Panc1 (cell line): ENCODE data around the gene JAZF1. TPM values are rescaled to one million over a fixed set of nuclear protein-coding genes. Genes with fewer than 3 reads are reported as not detected.

ENCODE experiments used
- ATAC-seq: fragments of 200-7000 bp; cut with Tn5 transposase; 2 replicates; pipeline ENCODE4 v1.9.1; 2020; ENCODE audit warnings: mild to moderate bottlenecking, moderate library complexity
- BruUV-seq: library from RNA; stranded (reverse); fragments of 400-500 nt; replicated peaks from 2 replicates; lab custom pipeline; 2021; lab: Mats Ljungman, UMichigan
- CTCF ChIA-PET: fragments of 300-600 bp; sonication (Branson Sonifier 250); formaldehyde crosslinking; loops from one replicate; lab custom pipeline; 2022; ENCODE audit warnings: antibody characterized with exemption; lab: Charles Lee
- POLR2A ChIA-PET: fragments of 300-600 bp; sonication (Branson Sonifier 250); formaldehyde crosslinking; loops from one replicate; lab custom pipeline; 2022; ENCODE audit warnings: antibody characterized with exemption; lab: Charles Lee
- DNase-seq: peaks from one replicate; pipeline ENCODE4 v3.0.0-alpha.2; 2010; ENCODE audit warnings: low read depth, low spot score
- H3K27ac ChIP-seq: 2 replicates; pipeline ENCODE4 v1.5.1; 2011; ENCODE audit warnings: mild to moderate bottlenecking, low read length, inconsistent platforms
- H3K27me3 ChIP-seq: fragments of 200-500 bp; sonication (Bioruptor generic); 2 replicates; pipeline ENCODE4 v1.6.0; 2014; ENCODE audit warnings: low read length, inconsistent platforms; ENCODE audit not compliant: control insufficient read depth, insufficient read depth
- H3K36me3 ChIP-seq: fragments of 200-500 bp; sonication (Bioruptor generic); 2 replicates; pipeline ENCODE4 v1.5.1; 2014; ENCODE audit warnings: inconsistent platforms, mild to moderate bottlenecking, low read length, moderate library complexity; ENCODE audit not compliant: control insufficient read depth, insufficient read depth
- H3K4me1 ChIP-seq: 2 replicates; pipeline ENCODE4 v1.5.1; 2011; ENCODE audit warnings: inconsistent platforms, mild to moderate bottlenecking, low read length, moderate library complexity; ENCODE audit not compliant: control insufficient read depth, insufficient read depth
- H3K4me3 ChIP-seq, 2 experiments: 2 replicates each; pipeline ENCODE4 v1.5.1; 2011 to 2012; ENCODE audit warnings: low read depth in 2 of 2, low read length in 2 of 2, mild to moderate bottlenecking in 2 of 2, inconsistent platforms in 1 of 2, moderate library complexity in 1 of 2
- H3K9me3 ChIP-seq: fragments of 200-500 bp; sonication (Bioruptor generic); 2 replicates; pipeline ENCODE4 v1.5.1; 2014; ENCODE audit warnings: low read depth, mild to moderate bottlenecking, inconsistent platforms, low read length, moderate library complexity; ENCODE audit not compliant: control insufficient read depth, insufficient read depth
- CTCF ChIP-seq: fragments of 450-650 bp; IDR thresholded peaks from 2 replicates; pipeline ENCODE4 v1.5.1; 2017; ENCODE audit warnings: mild to moderate bottlenecking
- POLR2AphosphoS5 ChIP-seq: IDR thresholded peaks from 2 replicates; pipeline ENCODE4 v1.6.1; 2012; ENCODE audit warnings: mild to moderate bottlenecking, low read depth, low read length, moderate library complexity
- REST ChIP-seq, 2 experiments: IDR thresholded peaks; 2 replicates each; pipeline ENCODE4 v1.6.1; 2011 to 2012; ENCODE audit warnings: low read depth in 2 of 2, control low read depth in 1 of 2, low read length in 1 of 2, mild to moderate bottlenecking in 1 of 2, moderate library complexity in 1 of 2; ENCODE audit not compliant: insufficient read depth in 1 of 2
- SIN3A ChIP-seq: IDR thresholded peaks from 2 replicates; pipeline ENCODE4 v1.6.1; 2012; ENCODE audit warnings: low read depth, mild to moderate bottlenecking, low read length, moderate library complexity, borderline replicate concordance; ENCODE audit not compliant: insufficient read depth
- TCF7L2 ChIP-seq: IDR thresholded peaks from 2 replicates; pipeline ENCODE4 v1.6.1; 2011; ENCODE audit warnings: mild to moderate bottlenecking, low read depth, low read length, inconsistent platforms
- in situ Hi-C: cut with HindIII; loops from 2 replicates; pipeline ENCODE4 v1.10.0; 2016; ENCODE audit warnings: low sequenced_read_pairs, low pct_unique_long_range_greater_than_20kb
- intact Hi-C: fragments of 100-400 bp; cut with micrococcal nuclease; formaldehyde crosslinking; loops from one replicate; pipeline ENCODE4 v1.10.0; 2022; ENCODE audit not compliant: unreplicated experiment
- total RNA-seq: library from RNA; stranded (reverse); gene quantifications from one replicate; pipeline ENCODE4 v1.2.1, GENCODE V29; 2021; ENCODE audit not compliant: unreplicated experiment

JAZF1 gene
- total RNA-seq, 1 experiment from 2014 or later, result 8.8 TPM

GRCh38 chr7:27973625-27974024 lies 207.0 kb downstream of the JAZF1 start:
- TF ChIP-seq POLR2AphosphoS5, result no peak
- TF ChIP-seq REST (IDR thresholded peaks at IDR 0.05; ENCODE audit: insufficient read depth in 1 of 2, low read depth in 2 of 2, low read length in 1 of 2), result no peak
- no peak for TF ChIP-seq CTCF
- TF ChIP-seq TCF7L2, result no peak
- TF ChIP-seq SIN3A, result no peak
- ChIA-PET POLR2A (no interaction called here), CTCF (no interaction called here)
- Histone ChIP-seq H3K4me3 (no peak overlapping the region), H3K4me1 (no peaks in the 10 kb centered on the region), H3K27ac (no peak overlapping the region), H3K27me3 (no peaks in the 10 kb centered on the region), H3K9me3 (no peaks in the 10 kb centered on the region), H3K36me3 (no peaks in the 10 kb centered on the region)
- no TSS peak for BruUV-seq
- ATAC-seq (no peak), DNase-seq (no peak)
- in situ Hi-C loops (no loop called here), intact Hi-C loops (no loop called here)

- Histone ChIP-seq H3K4me1 (no peaks in the 10 kb centered on the region), H3K36me3 (no peaks in the 10 kb centered on the region), H3K9me3 (no peaks in the 10 kb centered on the region), H3K27me3 (no peaks in the 10 kb centered on the region), H3K4me3 (no peak overlapping the region), H3K27ac (no peak overlapping the region)
- ChIA-PET POLR2A (no interaction called here), CTCF (no interaction called here)
- TF ChIP-seq SIN3A (no peak), POLR2AphosphoS5 (no peak), REST (IDR thresholded peaks at IDR 0.05; ENCODE audit: insufficient read depth in 1 of 2, low read depth in 2 of 2, low read length in 1 of 2) (no peak), CTCF (no peak), TCF7L2 (no peak)
- intact Hi-C loops (no loop called here), in situ Hi-C loops (no loop called here)
- no peak for ATAC-seq
- no TSS peak for BruUV-seq
- no peak for DNase-seq
Measured at GRCh38 chr7:27972276-27972675, 208.3 kb downstream of the JAZF1 start.
